ENCODE measurements around the gene MAP3K8.
A peak's percentile ranks its signal among the peaks of the same experiment; 100 is the strongest.

GRCh38 chr10:30384701-30385201 lies 49.2 kb upstream of the MAP3K8 start:
- TF ChIP-seq CTCF (IDR thresholded peaks at IDR 0.05) (peak in 2 of 3 experiments; percentile 6 to 17), POLR2A (IDR thresholded peaks at IDR 0.05; ENCODE audit: low read depth) (no peak)

Measured in esophagus muscularis mucosa (tissue), 3 donors.